H1 (cell line): ENCODE data around the gene LDLR. TPM values are rescaled to one million over a fixed set of nuclear protein-coding genes. Genes with fewer than 3 reads are reported as not detected.

Experiments
- BACH1 ChIP-seq: IDR thresholded peaks from 2 replicates; pipeline ENCODE4 v1.6.1; 2012; ENCODE audit warnings: low read length, improper control_type of control experiment
- CHD7 ChIP-seq: fragments of 300-600 bp; sonication (generic); IDR thresholded peaks from 2 replicates; pipeline ENCODE4 v1.7.1; 2012; ENCODE audit warnings: low read length, moderate library complexity, mild to moderate bottlenecking, inconsistent platforms; ENCODE audit not compliant: insufficient replicate concordance
- EGR1 ChIP-seq: IDR thresholded peaks from 2 replicates; pipeline ENCODE4 v1.6.1; 2011; ENCODE audit warnings: low read depth, low read length, borderline replicate concordance
- EZH2 ChIP-seq: fragments of 200-600 bp; sonication (generic); IDR thresholded peaks from 2 replicates; pipeline ENCODE4 v1.7.1; 2012; ENCODE audit warnings: low read depth, mild to moderate bottlenecking, moderate library complexity, low read length, inconsistent platforms; ENCODE audit not compliant: severe bottlenecking
- GABPA ChIP-seq: IDR thresholded peaks from 2 replicates; pipeline ENCODE4 v1.6.1; 2011; ENCODE audit warnings: mild to moderate bottlenecking, low read length, moderate library complexity, borderline replicate concordance; ENCODE audit not compliant: insufficient read depth
- HDAC6 ChIP-seq: IDR thresholded peaks from one replicate; pipeline ENCODE4 v1.7.1; 2012; ENCODE audit warnings: low read depth, mild to moderate bottlenecking, inconsistent platforms, low read length, moderate library complexity
- KDM5A ChIP-seq: fragments of 200-600 bp; IDR thresholded peaks from 2 replicates; pipeline ENCODE4 v1.7.1; 2012; ENCODE audit warnings: mild to moderate bottlenecking, low read length, inconsistent platforms, mixed read lengths
- RFX5 ChIP-seq: IDR thresholded peaks from 2 replicates; pipeline ENCODE4 v1.6.1; 2011; ENCODE audit warnings: low read depth, low read length, improper control_type of control experiment, borderline replicate concordance
- RNF2 ChIP-seq: fragments of 200-900, 300-1000 bp; sonication (generic); IDR thresholded peaks from 2 replicates; pipeline ENCODE4 v1.7.1; 2016; ENCODE audit warnings: borderline replicate concordance, low read depth, mild to moderate bottlenecking, antibody characterized with exemption, low read length; ENCODE audit not compliant: poor library complexity, severe bottlenecking; ENCODE audit errors: missing control alignments
- SIRT6 ChIP-seq: IDR thresholded peaks from one replicate; pipeline ENCODE4 v1.7.1; 2012; ENCODE audit warnings: low read length, inconsistent platforms
- SP2 ChIP-seq: IDR thresholded peaks from 2 replicates; pipeline ENCODE4 v1.6.1; 2012; ENCODE audit warnings: mild to moderate bottlenecking, low read length, inconsistent platforms
- TAF1 ChIP-seq: IDR thresholded peaks from 2 replicates; pipeline ENCODE4 v1.6.1; 2011; ENCODE audit warnings: mild to moderate bottlenecking, low read depth, low read length
- TEAD4 ChIP-seq: IDR thresholded peaks from 2 replicates; pipeline ENCODE4 v1.6.1; 2012; ENCODE audit warnings: low read depth, low read length, inconsistent platforms, mixed read lengths
- polyA plus RNA-seq, 7 experiments: library from polyadenylated mRNA; depleted of rRNA in 3 of 7; stranded (reverse) in 5 of 7; unstranded in 2 of 7; fragments of >200 nt in 5 of 7; fragments of 200-250 nt in 2 of 7; gene quantifications; 1 replicate in 5 of 7; 2 replicates in 1 of 7; 4 replicates in 1 of 7; pipeline versions ENCODE4 v1.2.1 to v1.2.3, GENCODE V29; 2011 to 2013; ENCODE audit warnings: missing spikeins in 2 of 7, mixed read lengths in 2 of 7
- total RNA-seq: library from RNA; stranded (reverse); fragmentation: NEBNext Ultra II Directional; extraction: Animal tissue kit (Norgen Biotek cat#: 25700); gene quantifications from 2 replicates; pipeline ENCODE4 v1.2.1, GENCODE V29; 2021

Gene LDLR
- total and polyA plus RNA-seq, 2 of the 8 experiments (the other 6 are each of a cell fraction or from before 2014, with no cell fraction given), result 70.1 to 118 TPM

GRCh38 chr19:11092181-11092538 is 2.9 kb downstream of the LDLR start (continued):
- TF ChIP-seq CHD7, result no peak
- no peak for TF ChIP-seq RFX5
- no peak for TF ChIP-seq RNF2
- no peak for TF ChIP-seq TAF1
- no peak for TF ChIP-seq EZH2
- no peak for TF ChIP-seq BACH1
- TF ChIP-seq HDAC6, result no peak
- TF ChIP-seq KDM5A, result no peak
- TF ChIP-seq EGR1, result no peak
- TF ChIP-seq SP2, result no peak
- no peak for TF ChIP-seq SIRT6
- TF ChIP-seq TEAD4, result no peak
- no peak for TF ChIP-seq GABPA
